Right atrium auricular region (tissue), 2 donors: ENCODE data around the gene HNRNPA2B1. TPM values are rescaled to one million over a fixed set of nuclear protein-coding genes. Genes with fewer than 3 reads are reported as not detected.
"Not testable (repeated sequence)": the region's sequence is repeated elsewhere in the genome, so short reads cannot be mapped to it uniquely, and the experiment has no call there.

Experiments
- DNase-seq: peaks from one replicate; pipeline ENCODE4 v3.0.0-alpha.2; 2019; ENCODE audit warnings: low spot score
- H3K27ac ChIP-seq, 2 donors: fragments of 200-600 bp; sonication (generic); 1 replicate in 1 of 2; 2 replicates in 1 of 2; pipeline ENCODE4 v1.5.1; 2016 to 2019
- H3K27me3 ChIP-seq, 2 donors: fragments of 200-600 bp; sonication (generic); one replicate each; pipeline versions ENCODE4 v1.5.1 to v1.6.0; 2017 to 2019
- H3K36me3 ChIP-seq: fragments of 200-600 bp; sonication (generic); one replicate; pipeline ENCODE4 v1.5.1; 2016
- H3K4me1 ChIP-seq, 2 donors: fragments of 200-600 bp; sonication (generic); one replicate each; pipeline versions ENCODE4 v1.5.1 to v1.6.0; 2017 to 2019
- H3K4me3 ChIP-seq, 2 donors: fragments of 200-600 bp; sonication (generic); 1 replicate in 1 of 2; 2 replicates in 1 of 2; pipeline ENCODE4 v1.5.1; 2017 to 2019; ENCODE audit warnings: mild to moderate bottlenecking in 1 of 2, moderate library complexity in 1 of 2
- H3K9me3 ChIP-seq, 2 donors: fragments of 200-600 bp; sonication (generic); one replicate each; pipeline ENCODE4 v1.5.1; 2019
- total RNA-seq, 2 donors: library from RNA; depleted of rRNA; stranded (reverse); fragments of >200 nt; gene quantifications; one replicate each; pipeline ENCODE4 v1.1.0, GENCODE V29; 2016
- TF ChIP-seq, protein P1 (sequence below), 2 donors: fragments of 200-600 bp; sonication (generic); IDR thresholded peaks; one replicate each; pipeline ENCODE4 v1.5.1; 2019; ENCODE audit warnings: antibody characterized with exemption in 2 of 2

Gene HNRNPA2B1
- total RNA-seq, 2 donors from 2014 or later, result 124 to 160 TPM

DNA sequence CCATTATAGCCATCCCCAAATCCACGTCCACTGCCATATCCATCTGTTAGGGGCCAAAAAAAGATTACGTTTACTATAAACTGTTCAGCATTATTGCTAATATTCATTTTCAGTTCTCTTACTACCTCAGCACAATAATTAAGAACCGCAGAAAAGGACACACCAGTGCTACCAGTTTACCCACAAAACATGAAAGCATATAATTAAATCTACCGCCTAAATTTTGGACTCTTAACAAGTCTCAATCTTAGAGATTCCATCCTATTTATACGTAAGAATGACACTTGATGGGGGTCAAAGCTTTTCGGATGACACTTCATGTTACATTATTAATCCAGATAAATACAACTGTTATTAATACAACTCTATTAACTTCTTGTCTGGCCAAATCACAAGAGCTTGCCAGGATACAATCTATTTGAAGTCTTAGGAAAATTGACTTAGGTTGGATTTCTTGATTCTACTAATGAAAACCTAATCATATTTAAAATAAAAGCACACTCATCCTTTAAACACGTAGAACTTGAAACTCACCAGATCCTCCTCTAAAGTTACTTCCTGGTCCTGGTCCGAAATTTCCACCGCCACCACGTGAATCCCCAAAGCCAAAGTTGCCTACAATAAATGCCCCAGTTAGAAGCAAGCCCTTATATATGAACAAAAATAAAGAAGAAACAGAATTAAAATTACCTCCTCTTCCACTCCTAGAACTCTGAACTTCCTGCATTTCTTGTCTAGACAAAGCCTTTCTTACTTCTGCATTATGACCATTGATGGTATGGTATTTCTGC is 4.5 kb downstream of the HNRNPA2B1 start:
- no peaks in the 10 kb centered on the region for H3K27me3 ChIP-seq
- no peak for DNase-seq
- no peak overlapping the region for H3K4me3 ChIP-seq
- H3K4me1 ChIP-seq, result peaks cover 0 to 60% of the 10 kb centered on the region in 2 donors
- peak overlapping the region in 1 of 2 donors; percentile 9 for H3K27ac ChIP-seq
- H3K9me3 ChIP-seq, result no peaks in the 10 kb centered on the region
- TF ChIP-seq, protein P1, sequence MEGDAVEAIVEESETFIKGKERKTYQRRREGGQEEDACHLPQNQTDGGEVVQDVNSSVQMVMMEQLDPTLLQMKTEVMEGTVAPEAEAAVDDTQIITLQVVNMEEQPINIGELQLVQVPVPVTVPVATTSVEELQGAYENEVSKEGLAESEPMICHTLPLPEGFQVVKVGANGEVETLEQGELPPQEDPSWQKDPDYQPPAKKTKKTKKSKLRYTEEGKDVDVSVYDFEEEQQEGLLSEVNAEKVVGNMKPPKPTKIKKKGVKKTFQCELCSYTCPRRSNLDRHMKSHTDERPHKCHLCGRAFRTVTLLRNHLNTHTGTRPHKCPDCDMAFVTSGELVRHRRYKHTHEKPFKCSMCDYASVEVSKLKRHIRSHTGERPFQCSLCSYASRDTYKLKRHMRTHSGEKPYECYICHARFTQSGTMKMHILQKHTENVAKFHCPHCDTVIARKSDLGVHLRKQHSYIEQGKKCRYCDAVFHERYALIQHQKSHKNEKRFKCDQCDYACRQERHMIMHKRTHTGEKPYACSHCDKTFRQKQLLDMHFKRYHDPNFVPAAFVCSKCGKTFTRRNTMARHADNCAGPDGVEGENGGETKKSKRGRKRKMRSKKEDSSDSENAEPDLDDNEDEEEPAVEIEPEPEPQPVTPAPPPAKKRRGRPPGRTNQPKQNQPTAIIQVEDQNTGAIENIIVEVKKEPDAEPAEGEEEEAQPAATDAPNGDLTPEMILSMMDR (IDR thresholded peaks at IDR 0.05), result no peak
- H3K36me3 ChIP-seq, result peaks cover 68% of the 10 kb centered on the region

DNA sequence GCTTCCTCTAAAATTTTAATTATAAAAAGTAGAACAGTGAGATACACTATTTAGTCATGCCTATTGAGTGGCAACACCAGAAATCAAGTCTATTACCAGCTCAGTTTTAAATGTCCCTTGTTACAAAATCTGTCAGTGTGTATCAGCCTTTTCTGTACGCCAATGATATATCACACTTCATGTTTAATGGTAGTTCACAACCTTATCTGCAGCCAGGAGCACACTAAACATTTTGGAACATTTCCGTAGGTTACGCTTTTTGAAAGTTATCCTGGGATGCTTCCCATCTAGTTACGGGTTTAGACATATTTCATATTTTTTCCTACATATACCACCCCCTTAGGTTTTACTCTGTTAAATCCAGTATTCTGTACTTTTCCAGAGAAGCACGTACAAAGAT is 5.4 kb downstream of the HNRNPA2B1 start:
- Histone ChIP-seq H3K4me1 (peaks cover 0 to 60% of the 10 kb centered on the region in 2 donors), H3K27ac (no peak overlapping the region)

DNA sequence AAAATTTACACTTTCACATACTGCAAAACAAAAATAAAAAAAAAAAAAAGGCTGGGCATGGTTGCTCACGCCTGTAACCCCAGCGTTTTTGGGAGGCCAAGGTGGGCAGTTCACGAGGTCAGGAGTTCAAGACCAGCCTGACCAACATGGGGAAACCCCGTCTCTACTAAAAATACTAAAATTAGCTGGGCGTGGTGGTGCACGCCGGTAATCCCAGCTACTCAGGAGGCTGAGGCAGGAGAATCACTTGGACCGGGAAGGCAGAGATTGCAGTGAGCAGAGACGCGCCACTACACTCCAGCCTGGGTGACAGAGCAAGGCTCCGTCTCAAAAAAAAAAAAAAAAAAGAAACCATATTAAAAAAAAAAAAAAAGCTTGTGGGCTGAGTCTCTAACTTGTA is 5.8 kb downstream of the HNRNPA2B1 start:
- Histone ChIP-seq H3K4me1 (peaks cover 0 to 60% of the 10 kb centered on the region in 2 donors), H3K36me3 (peaks cover 81% of the 10 kb centered on the region)
- H3K4me3 ChIP-seq, H3K9me3 ChIP-seq, DNase-seq, H3K27me3 ChIP-seq, H3K27ac ChIP-seq: not testable (repeated sequence)

More for the DNA sequence above, 5.4 kb downstream of the HNRNPA2B1 start:
- Histone ChIP-seq H3K4me3 (no peak overlapping the region), H3K36me3 (peaks cover 77% of the 10 kb centered on the region), H3K9me3 (no peaks in the 10 kb centered on the region), H3K27me3 (no peaks in the 10 kb centered on the region)
- TF ChIP-seq, protein P1 (IDR thresholded peaks at IDR 0.05), result no peak
- no peak for DNase-seq

DNA sequence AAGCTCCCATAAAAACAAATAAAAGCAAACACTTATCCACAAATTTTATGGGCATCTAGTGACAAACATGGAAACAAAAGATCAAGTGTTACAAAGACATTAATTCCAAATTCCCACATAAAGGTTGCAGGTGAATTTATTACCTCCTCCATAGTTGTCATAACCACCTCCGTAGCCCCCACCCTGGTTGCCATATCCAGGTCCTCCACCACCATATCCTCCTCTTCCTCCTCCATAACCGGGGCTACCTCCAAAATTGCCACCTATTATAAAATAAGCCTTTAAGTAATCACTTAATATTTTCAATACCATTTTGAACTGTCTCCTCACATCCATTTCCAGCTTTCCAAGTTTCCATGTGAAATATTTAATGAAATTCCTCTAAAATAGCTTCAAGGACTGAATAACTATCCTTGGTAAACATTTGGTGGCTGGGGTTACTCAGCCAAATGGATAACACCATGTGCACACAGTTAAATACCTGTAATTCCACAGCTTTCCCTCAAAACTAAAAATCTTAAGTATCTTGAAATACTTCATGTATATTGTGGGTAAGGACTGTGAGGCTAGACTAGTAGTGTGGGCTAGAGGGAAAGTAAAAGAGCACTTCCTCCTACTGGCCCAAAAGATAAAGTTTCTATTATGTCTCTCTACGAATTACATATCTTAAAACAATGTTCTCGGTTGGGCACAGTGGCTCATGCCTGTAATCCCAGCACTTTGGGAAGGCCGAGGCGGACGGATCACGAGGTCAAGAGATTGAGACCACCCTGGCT is 6.9 kb downstream of the HNRNPA2B1 start:
- Histone ChIP-seq H3K4me1 (peaks cover 0 to 60% of the 10 kb centered on the region in 2 donors), H3K36me3 (peaks cover 92% of the 10 kb centered on the region), H3K4me3 (no peak overlapping the region), H3K27ac (no peak overlapping the region), H3K27me3 (no peaks in the 10 kb centered on the region), H3K9me3 (no peaks in the 10 kb centered on the region)
- no peak for DNase-seq
- TF ChIP-seq, protein P1 (IDR thresholded peaks at IDR 0.05), result no peak

DNA sequence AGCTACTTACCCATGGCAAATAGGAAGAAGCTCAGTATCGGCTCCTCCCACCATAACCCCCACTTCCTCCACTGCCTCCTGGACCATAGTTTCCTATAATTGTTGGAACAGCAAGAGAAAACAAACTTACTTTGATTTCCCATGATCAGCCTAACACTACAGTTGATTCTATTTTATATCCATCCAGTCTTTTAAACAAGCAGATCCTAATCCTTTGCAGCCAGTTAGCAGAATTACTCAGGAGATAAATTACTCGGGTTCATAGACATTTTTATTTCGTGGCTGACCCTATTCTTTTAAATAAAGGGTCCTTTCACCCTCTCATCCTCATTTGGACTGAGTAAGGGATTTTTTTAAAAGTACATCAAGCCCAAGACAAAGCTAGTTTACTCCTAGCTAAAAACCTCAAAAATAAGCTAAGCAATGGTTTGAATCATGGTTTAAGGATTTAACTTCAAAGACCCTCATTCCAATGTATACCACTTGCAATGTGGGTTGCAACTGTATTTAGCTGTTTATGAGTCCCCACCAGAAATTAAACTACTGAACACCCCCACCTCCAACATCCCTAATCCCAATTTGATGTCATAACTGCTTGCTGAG is 8.0 kb downstream of the HNRNPA2B1 start:
- H3K36me3 ChIP-seq, result peaks cover 100% of the 10 kb centered on the region
- no peak for DNase-seq
- H3K27me3 ChIP-seq, result no peaks in the 10 kb centered on the region
- H3K4me3 ChIP-seq, result no peak overlapping the region
- H3K27ac ChIP-seq, result no peak overlapping the region
- TF ChIP-seq, protein P1 (IDR thresholded peaks at IDR 0.05), result no peak
- H3K9me3 ChIP-seq, result no peaks in the 10 kb centered on the region
- H3K4me1 ChIP-seq, result peaks cover 0 to 58% of the 10 kb centered on the region in 2 donors

DNA sequence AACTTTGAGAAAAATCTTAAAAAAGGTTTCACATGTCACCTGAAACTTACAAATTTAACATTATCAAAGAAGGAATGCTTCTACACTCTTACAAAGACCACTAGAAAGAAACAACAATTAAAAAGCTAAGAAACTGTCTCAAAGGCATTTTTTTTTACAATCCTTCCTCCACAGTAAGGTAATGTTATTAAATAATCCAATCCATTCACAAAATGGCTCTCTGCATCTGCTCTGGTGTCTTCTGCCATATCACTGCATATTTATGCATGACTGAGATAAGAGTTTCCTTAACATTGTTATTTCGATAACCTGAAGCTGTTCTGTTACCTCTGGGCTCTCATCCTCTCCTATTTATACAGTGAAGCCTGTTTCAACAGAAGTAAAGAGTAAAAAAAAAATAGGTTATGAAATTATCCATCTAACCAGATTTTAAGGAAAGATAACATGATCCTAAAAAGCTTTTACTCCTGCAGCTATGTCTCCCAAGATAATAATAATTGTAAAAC is 8.5 kb downstream of the HNRNPA2B1 start:
- TF ChIP-seq, protein P1 (IDR thresholded peaks at IDR 0.05), result no peak
- H3K9me3 ChIP-seq, result no peaks in the 10 kb centered on the region
- DNase-seq, result no peak
- no peak overlapping the region for H3K27ac ChIP-seq
- no peaks in the 10 kb centered on the region for H3K27me3 ChIP-seq
- H3K4me3 ChIP-seq, result no peak overlapping the region
- H3K4me1 ChIP-seq, result peaks cover 0 to 52% of the 10 kb centered on the region in 2 donors
- peaks cover 97% of the 10 kb centered on the region for H3K36me3 ChIP-seq
